Measurements from ENCODE around the gene ANKRD60. TPM values are rescaled to one million over a fixed set of nuclear protein-coding genes. Genes with fewer than 3 reads are reported as not detected.

ANKRD60 gene
- total RNA-seq, 4 donors from 2014 or later, result not detected

DNA sequence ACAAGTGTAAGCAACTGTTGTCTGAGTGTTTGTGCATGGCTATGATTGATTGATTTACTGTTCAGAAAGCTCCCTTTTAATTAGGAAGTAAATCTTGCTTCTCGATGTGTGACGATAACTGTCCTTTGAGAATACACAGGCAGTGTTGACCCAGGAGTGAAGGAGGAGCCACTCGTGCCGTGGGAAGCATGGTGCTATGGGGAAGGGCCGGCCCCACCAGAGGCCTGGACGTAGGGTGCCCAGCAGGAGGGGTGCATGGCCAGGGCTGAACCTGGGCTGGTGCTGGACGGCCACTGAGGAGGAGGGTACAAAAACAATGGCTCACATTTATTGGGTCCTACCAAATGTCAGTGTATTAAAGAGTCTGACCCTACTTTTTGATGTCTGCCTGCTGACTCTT is 60.7 kb downstream of the ANKRD60 start:
- H3K9me3 ChIP-seq, result no peaks in the 10 kb centered on the region
- H3K27ac ChIP-seq, result no peak overlapping the region
- H3K4me3 ChIP-seq, result no peak overlapping the region
- no peaks in the 10 kb centered on the region for H3K36me3 ChIP-seq
- no peaks in the 10 kb centered on the region for H3K4me1 ChIP-seq
- TF ChIP-seq POLR2A (IDR thresholded peaks at IDR 0.05) (no peak), EP300 (IDR thresholded peaks at IDR 0.05) (no peak)
- TF ChIP-seq, protein P1, sequence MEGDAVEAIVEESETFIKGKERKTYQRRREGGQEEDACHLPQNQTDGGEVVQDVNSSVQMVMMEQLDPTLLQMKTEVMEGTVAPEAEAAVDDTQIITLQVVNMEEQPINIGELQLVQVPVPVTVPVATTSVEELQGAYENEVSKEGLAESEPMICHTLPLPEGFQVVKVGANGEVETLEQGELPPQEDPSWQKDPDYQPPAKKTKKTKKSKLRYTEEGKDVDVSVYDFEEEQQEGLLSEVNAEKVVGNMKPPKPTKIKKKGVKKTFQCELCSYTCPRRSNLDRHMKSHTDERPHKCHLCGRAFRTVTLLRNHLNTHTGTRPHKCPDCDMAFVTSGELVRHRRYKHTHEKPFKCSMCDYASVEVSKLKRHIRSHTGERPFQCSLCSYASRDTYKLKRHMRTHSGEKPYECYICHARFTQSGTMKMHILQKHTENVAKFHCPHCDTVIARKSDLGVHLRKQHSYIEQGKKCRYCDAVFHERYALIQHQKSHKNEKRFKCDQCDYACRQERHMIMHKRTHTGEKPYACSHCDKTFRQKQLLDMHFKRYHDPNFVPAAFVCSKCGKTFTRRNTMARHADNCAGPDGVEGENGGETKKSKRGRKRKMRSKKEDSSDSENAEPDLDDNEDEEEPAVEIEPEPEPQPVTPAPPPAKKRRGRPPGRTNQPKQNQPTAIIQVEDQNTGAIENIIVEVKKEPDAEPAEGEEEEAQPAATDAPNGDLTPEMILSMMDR (IDR thresholded peaks at IDR 0.05), result no peak
- no peaks in the 10 kb centered on the region for H3K27me3 ChIP-seq
- DNase-seq (ENCODE audit: low spot score in 2 of 2), result no peak
- WGBS, 2 donors, result 60 to 69% methylated on average over 7 of the region's 7 CpGs

Other genes with a start within 250 kb of the ANKRD60 start
- 10 to 100 TPM; 16.7 to 26.2 (median 20.8) TPM for gene RAB22A, start 81.1 kb upstream of the ANKRD60 start, total RNA-seq
- gene VAPB, start 160.6 kb upstream of the ANKRD60 start, total RNA-seq, result 10 to 100 TPM; 20.4 to 28.0 (median 23.6) TPM